ENCODE results near the gene MTPN.

Gene MTPN

DNA sequence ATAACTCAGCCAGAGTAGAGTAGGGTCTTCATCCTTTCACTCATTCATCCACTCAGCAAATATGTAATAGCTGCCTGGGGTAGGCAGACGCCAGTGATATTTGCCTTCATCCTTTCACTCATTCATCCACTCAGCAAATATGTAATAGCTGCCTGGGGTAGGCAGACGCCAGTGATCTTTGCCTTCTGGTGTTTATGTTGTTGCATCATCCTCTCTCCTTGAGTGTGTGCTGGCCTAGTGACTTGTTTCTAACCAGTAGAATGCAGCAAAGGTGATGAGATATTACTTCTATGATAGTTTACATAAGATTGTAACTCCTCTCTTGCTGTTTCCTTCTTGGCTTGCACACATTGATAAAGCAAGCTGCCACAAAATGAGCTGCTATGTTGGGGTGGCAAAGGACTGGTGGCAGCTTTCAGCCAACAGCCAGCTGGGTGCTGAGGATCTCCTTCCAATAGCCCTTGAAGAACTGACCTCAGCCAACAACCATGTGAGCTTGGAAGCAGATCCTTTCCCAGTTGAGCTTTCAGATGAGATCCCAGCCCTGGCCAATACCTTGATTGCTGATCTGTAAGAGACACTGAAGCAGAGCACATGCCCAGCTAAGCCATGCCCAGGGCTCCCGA lies 23.2 kb upstream of the MTPN start:
- H3K4me2 ChIP-seq (ENCODE audit: low read depth, low read length): no peak overlapping the region

DNA sequence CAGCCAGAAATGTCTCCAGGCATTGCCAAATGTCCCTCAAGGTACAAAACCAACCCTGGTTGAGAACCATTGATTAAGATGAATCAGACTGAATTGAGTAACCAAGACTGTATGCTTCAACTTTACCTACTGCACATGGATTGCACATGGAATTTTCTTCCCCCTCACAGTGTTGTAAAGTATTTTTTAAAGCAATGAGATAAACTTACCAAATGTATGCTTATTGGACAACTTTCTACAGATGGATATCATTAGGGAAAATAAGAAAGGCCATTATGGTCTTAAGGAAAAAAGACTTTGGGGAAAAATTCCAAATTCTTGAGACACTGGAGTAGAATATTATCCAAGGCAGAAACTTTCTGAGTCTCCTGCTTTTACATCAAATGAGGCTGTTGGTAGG lies 20.9 kb upstream of the MTPN start:
- H3K27ac ChIP-seq (ENCODE audit: low read length): no peak overlapping the region
- TF ChIP-seq, protein P1, sequence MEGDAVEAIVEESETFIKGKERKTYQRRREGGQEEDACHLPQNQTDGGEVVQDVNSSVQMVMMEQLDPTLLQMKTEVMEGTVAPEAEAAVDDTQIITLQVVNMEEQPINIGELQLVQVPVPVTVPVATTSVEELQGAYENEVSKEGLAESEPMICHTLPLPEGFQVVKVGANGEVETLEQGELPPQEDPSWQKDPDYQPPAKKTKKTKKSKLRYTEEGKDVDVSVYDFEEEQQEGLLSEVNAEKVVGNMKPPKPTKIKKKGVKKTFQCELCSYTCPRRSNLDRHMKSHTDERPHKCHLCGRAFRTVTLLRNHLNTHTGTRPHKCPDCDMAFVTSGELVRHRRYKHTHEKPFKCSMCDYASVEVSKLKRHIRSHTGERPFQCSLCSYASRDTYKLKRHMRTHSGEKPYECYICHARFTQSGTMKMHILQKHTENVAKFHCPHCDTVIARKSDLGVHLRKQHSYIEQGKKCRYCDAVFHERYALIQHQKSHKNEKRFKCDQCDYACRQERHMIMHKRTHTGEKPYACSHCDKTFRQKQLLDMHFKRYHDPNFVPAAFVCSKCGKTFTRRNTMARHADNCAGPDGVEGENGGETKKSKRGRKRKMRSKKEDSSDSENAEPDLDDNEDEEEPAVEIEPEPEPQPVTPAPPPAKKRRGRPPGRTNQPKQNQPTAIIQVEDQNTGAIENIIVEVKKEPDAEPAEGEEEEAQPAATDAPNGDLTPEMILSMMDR (IDR thresholded peaks at IDR 0.05; ENCODE audit: low read length): no peak
- TF ChIP-seq EZH2phosphoT487 (IDR thresholded peaks at IDR 0.05; ENCODE audit: low read length) (no peak), EZH2 (optimal IDR thresholded peaks at IDR 0.05; ENCODE audit: low read depth, low read length) (no peak)
- no peak overlapping the region for H2AFZ ChIP-seq (ENCODE audit: low read length)
- H3K9me2 ChIP-seq (replicated peaks; ENCODE audit: insufficient read depth, low read length): no peaks in the 10 kb centered on the region
- H3F3A ChIP-seq (ENCODE audit: insufficient read depth, low read length): no peaks in the 10 kb centered on the region
- no peak overlapping the region for H3K4me2 ChIP-seq (ENCODE audit: low read depth, low read length)
- H3K36me3 ChIP-seq (replicated peaks; ENCODE audit: insufficient read depth, low read length): no peaks in the 10 kb centered on the region
- H3K4me1 ChIP-seq (ENCODE audit: low read length): no peaks in the 10 kb centered on the region
- no peak overlapping the region for H3K9ac ChIP-seq (ENCODE audit: low read length)
- no peaks in the 10 kb centered on the region for H3K79me2 ChIP-seq (ENCODE audit: low read length)
- H4K20me1 ChIP-seq (ENCODE audit: insufficient read depth, low read length): no peaks in the 10 kb centered on the region
- no peak for DNase-seq
- H3K4me3 ChIP-seq (ENCODE audit: low read length): no peak overlapping the region
- no peaks in the 10 kb centered on the region for H3K27me3 ChIP-seq (replicated peaks; ENCODE audit: insufficient read depth, low read length)
- H3K9me3 ChIP-seq (replicated peaks; ENCODE audit: insufficient read depth, low read length): no peaks in the 10 kb centered on the region

More for the DNA sequence above, 23.2 kb upstream of the MTPN start:
- Histone ChIP-seq H3F3A (ENCODE audit: insufficient read depth, low read length) (no peaks in the 10 kb centered on the region), H4K20me1 (ENCODE audit: insufficient read depth, low read length) (no peaks in the 10 kb centered on the region), H3K79me2 (ENCODE audit: low read length) (no peaks in the 10 kb centered on the region), H3K9ac (ENCODE audit: low read length) (no peak overlapping the region), H3K27ac (ENCODE audit: low read length) (no peak overlapping the region), H3K27me3 (replicated peaks; ENCODE audit: insufficient read depth, low read length) (no peaks in the 10 kb centered on the region), H3K9me3 (replicated peaks; ENCODE audit: insufficient read depth, low read length) (no peaks in the 10 kb centered on the region), H3K9me2 (replicated peaks; ENCODE audit: insufficient read depth, low read length) (no peaks in the 10 kb centered on the region), H2AFZ (ENCODE audit: low read length) (no peak overlapping the region), H3K4me1 (ENCODE audit: low read length) (no peaks in the 10 kb centered on the region), H3K36me3 (replicated peaks; ENCODE audit: insufficient read depth, low read length) (no peaks in the 10 kb centered on the region), H3K4me3 (ENCODE audit: low read length) (no peak overlapping the region)
- DNase-seq: no peak
- no peak for TF ChIP-seq EZH2 (optimal IDR thresholded peaks at IDR 0.05; ENCODE audit: low read depth, low read length)
- TF ChIP-seq, protein P1 (IDR thresholded peaks at IDR 0.05; ENCODE audit: low read length): no peak

DNA sequence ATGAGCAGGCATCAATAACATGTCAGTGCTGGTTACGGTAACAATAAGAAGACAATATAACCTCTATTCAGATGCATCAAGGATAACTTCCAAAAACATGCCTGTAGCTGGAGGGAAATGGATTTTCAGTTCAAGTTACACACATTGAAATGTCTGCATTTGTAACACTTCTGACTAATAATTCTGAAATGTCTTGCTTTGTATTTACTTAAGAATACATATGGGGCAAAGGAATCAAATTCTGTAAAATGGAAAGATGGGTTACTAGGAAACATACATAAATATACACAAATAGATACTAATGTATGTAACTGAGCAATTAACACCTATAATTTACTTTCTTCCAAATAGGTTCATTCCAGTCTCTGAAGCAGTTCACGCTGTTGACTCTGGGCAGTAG lies 18.6 kb upstream of the MTPN start:
- no peaks in the 10 kb centered on the region for H3K36me3 ChIP-seq (replicated peaks; ENCODE audit: insufficient read depth, low read length)
- H3K4me1 ChIP-seq (ENCODE audit: low read length): no peaks in the 10 kb centered on the region
- no peaks in the 10 kb centered on the region for H3K27me3 ChIP-seq (replicated peaks; ENCODE audit: insufficient read depth, low read length)
- no peaks in the 10 kb centered on the region for H3K9me2 ChIP-seq (replicated peaks; ENCODE audit: insufficient read depth, low read length)
- no peaks in the 10 kb centered on the region for H3K79me2 ChIP-seq (ENCODE audit: low read length)
- H4K20me1 ChIP-seq (ENCODE audit: insufficient read depth, low read length): no peaks in the 10 kb centered on the region
- no peak overlapping the region for H3K27ac ChIP-seq (ENCODE audit: low read length)
- TF ChIP-seq EZH2phosphoT487 (IDR thresholded peaks at IDR 0.05; ENCODE audit: low read length) (no peak), EZH2 (optimal IDR thresholded peaks at IDR 0.05; ENCODE audit: low read depth, low read length) (no peak)
- TF ChIP-seq, protein P1 (IDR thresholded peaks at IDR 0.05; ENCODE audit: low read length): no peak
- H3K4me2 ChIP-seq (ENCODE audit: low read depth, low read length): no peak overlapping the region
- no peaks in the 10 kb centered on the region for H3F3A ChIP-seq (ENCODE audit: insufficient read depth, low read length)
- H3K9me3 ChIP-seq (replicated peaks; ENCODE audit: insufficient read depth, low read length): no peaks in the 10 kb centered on the region
- no peak overlapping the region for H2AFZ ChIP-seq (ENCODE audit: low read length)
- H3K4me3 ChIP-seq (ENCODE audit: low read length): no peak overlapping the region
- DNase-seq: no peak
- no peak overlapping the region for H3K9ac ChIP-seq (ENCODE audit: low read length)

Data from MM.1S (cell line).